HG03097 (cell line): ENCODE data around the gene HADHA.

Experiments
- ATAC-seq: cut with Tn5 transposase; IDR thresholded peaks from one replicate; pipeline ENCODE4 v1.9.1; 2021; ENCODE audit not compliant: unreplicated experiment, low FRiP score

The HADHA gene

GRCh38 chr2:26148501-26148900 lies 95.9 kb downstream of the HADHA start:
- no peak for ATAC-seq

DNA sequence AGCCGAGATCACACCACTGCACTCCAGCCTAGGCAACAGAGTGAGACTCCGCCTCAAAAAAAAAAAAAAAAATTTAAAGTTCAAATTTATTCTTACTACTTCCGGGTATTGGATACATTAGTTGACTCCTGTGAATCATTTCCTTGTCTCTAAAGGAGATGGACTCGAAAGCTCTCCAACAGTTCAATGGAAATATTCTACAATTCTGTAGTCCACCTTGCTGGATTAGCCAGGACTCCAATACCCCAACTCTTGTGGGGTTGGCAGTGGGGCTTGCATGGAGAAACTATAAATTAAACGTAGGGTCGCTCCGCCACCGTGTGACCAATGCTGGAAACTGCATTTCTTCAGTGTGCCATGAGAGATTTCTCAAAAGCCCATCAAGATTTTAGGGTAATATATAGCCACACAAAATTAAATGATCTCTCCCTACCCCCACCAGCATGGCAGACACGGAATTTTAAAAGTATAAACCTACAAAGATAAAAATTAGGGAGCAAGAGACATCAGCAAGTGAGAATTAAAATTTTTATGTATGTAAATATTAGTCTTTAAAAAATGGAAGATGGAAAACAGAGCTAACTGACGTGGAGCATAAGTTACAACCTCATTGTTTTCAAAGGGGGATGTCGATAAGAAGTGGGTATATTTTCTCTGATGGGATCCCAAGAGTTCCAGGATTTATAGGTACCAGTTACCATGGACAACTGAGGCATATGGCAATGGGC lies 99.3 kb downstream of the HADHA start:
- ATAC-seq: no peak

- ATAC-seq: no peak
Measured at GRCh38 chr2:26144031-26144430, 100.4 kb downstream of the HADHA start.

- no peak for ATAC-seq
Measured at GRCh38 chr2:26141145-26141769, 103.2 kb downstream of the HADHA start.
